ENCODE measurements around the gene ATIC.

ATIC gene

GRCh38 chr2:215311625-215312396 lies at the start of gene ATIC:
Gene ATIC, plus strand, starts transcription at chr2:215312059. Its CDS starts 84 bp downstream, at chr2:215312143.
- DNase-seq (ENCODE audit: extremely low read depth, low read depth) = peak; percentile 84
- TF ChIP-seq CTCF (IDR thresholded peaks at IDR 0.05; ENCODE audit: low read depth, low read length) = no peak

- DNase-seq (ENCODE audit: extremely low read depth, low read depth) = no peak
- TF ChIP-seq CTCF (IDR thresholded peaks at IDR 0.05; ENCODE audit: low read depth, low read length) = no peak
Measured at GRCh38 chr2:215262303-215262702, 49.6 kb upstream of the ATIC start.

- TF ChIP-seq CTCF (IDR thresholded peaks at IDR 0.05; ENCODE audit: low read depth, low read length) = no peak
Measured at GRCh38 chr2:215262741-215263362, 49.0 kb upstream of the ATIC start.

GRCh38 chr2:215264374-215264773 lies 47.5 kb upstream of the ATIC start:
- TF ChIP-seq CTCF (IDR thresholded peaks at IDR 0.05; ENCODE audit: low read depth, low read length) = no peak

More at GRCh38 chr2:215262741-215263362, 49.0 kb upstream of the ATIC start:
- DNase-seq (ENCODE audit: extremely low read depth, low read depth) = no peak

GRCh38 chr2:215269397-215270117 lies 42.3 kb upstream of the ATIC start:
- TF ChIP-seq CTCF (IDR thresholded peaks at IDR 0.05; ENCODE audit: low read depth, low read length) = peak; percentile 73
- DNase-seq (ENCODE audit: extremely low read depth, low read depth) = peak; percentile 63

More at GRCh38 chr2:215264374-215264773, 47.5 kb upstream of the ATIC start:
- no peak for DNase-seq (ENCODE audit: extremely low read depth, low read depth)

- DNase-seq (ENCODE audit: extremely low read depth, low read depth) = no peak
- TF ChIP-seq CTCF (IDR thresholded peaks at IDR 0.05; ENCODE audit: low read depth, low read length) = no peak
Measured at GRCh38 chr2:215270118-215270451, 41.8 kb upstream of the ATIC start.

- no peak for DNase-seq (ENCODE audit: extremely low read depth, low read depth)
- TF ChIP-seq CTCF (IDR thresholded peaks at IDR 0.05; ENCODE audit: low read depth, low read length) = no peak
Measured at GRCh38 chr2:215271446-215271845, 40.4 kb upstream of the ATIC start.
